Liver (tissue), 3 donors: ENCODE results near the gene SLC16A7.

Experiments
- ATF3 ChIP-seq: IDR thresholded peaks from 2 replicates; pipeline ENCODE4 v1.6.1; 2016; ENCODE audit warnings: antibody characterized with exemption
- CTCF ChIP-seq: fragments of 150-350 bp; IDR thresholded peaks from 2 replicates; pipeline ENCODE4 v1.5.1; 2017; ENCODE audit warnings: improper control_type of control experiment, low read depth, low read length; ENCODE audit not compliant: missing input control
- FOXA1 ChIP-seq: IDR thresholded peaks from 2 replicates; pipeline ENCODE4 v1.6.1; 2016; ENCODE audit warnings: antibody characterized with exemption
- GABPA ChIP-seq, 2 donors: IDR thresholded peaks in 1 of 2; conservative IDR thresholded peaks in 1 of 2; 2 replicates each; pipeline ENCODE4 v1.6.1; 2016; ENCODE audit warnings: antibody characterized with exemption in 2 of 2, mild to moderate bottlenecking in 1 of 2, moderate library complexity in 1 of 2
- HNF4A ChIP-seq, 2 donors: conservative IDR thresholded peaks; 2 replicates each; pipeline ENCODE4 v1.6.1; 2016; ENCODE audit warnings: antibody characterized with exemption in 2 of 2, mild to moderate bottlenecking in 2 of 2
- HNF4G ChIP-seq: IDR thresholded peaks from 2 replicates; pipeline ENCODE4 v1.6.1; 2016; ENCODE audit warnings: antibody characterized with exemption
- MAX ChIP-seq: IDR thresholded peaks from 2 replicates; pipeline ENCODE4 v1.6.1; 2016; ENCODE audit warnings: antibody characterized with exemption
- RAD21 ChIP-seq, 2 donors: IDR thresholded peaks; 2 replicates each; pipeline ENCODE4 v1.6.1; 2016; ENCODE audit warnings: antibody characterized with exemption in 2 of 2, mild to moderate bottlenecking in 2 of 2
- REST ChIP-seq: IDR thresholded peaks from 2 replicates; pipeline ENCODE4 v1.6.1; 2016; ENCODE audit warnings: antibody characterized with exemption, mild to moderate bottlenecking
- SP1 ChIP-seq: IDR thresholded peaks from 2 replicates; pipeline ENCODE4 v1.6.1; 2018; ENCODE audit warnings: antibody characterized with exemption, mild to moderate bottlenecking
- TAF1 ChIP-seq: conservative IDR thresholded peaks from 2 replicates; pipeline ENCODE4 v1.6.1; 2016; ENCODE audit warnings: antibody characterized with exemption, mild to moderate bottlenecking
- YY1 ChIP-seq: IDR thresholded peaks from 2 replicates; pipeline ENCODE4 v1.6.1; 2016; ENCODE audit warnings: antibody characterized with exemption, mild to moderate bottlenecking
- ZBTB33 ChIP-seq: IDR thresholded peaks from 2 replicates; pipeline ENCODE4 v1.6.1; 2016; ENCODE audit warnings: antibody characterized with exemption
- donor health status: healthy.
- donor health status: healthy.

GRCh38 chr12:59627582-59627981 lies 31.8 kb downstream of the SLC16A7 start:
- TF ChIP-seq CTCF (no peak), HNF4G (no peak), FOXA1 (no peak), RAD21 (IDR thresholded peaks at IDR 0.05) (no peak), REST (no peak), GABPA (IDR thresholded peaks at IDR 0.05 in 1 of 2, conservative IDR thresholded peaks at IDR 0.05 in 1 of 2) (no peak), MAX (no peak), ZBTB33 (no peak), TAF1 (no peak), SP1 (no peak), HNF4A (conservative IDR thresholded peaks at IDR 0.05) (no peak), YY1 (no peak), ATF3 (no peak)
